ENCODE results near the gene CPEB4.

- TF ChIP-seq GATA2 (IDR thresholded peaks at IDR 0.05; ENCODE audit: low read depth, low read length), result no peak
- TF ChIP-seq GATA3 (IDR thresholded peaks at IDR 0.05; ENCODE audit: low read depth, low read length), result no peak
These were observed 30.0 kb upstream of the CPEB4 start for GRCh38 chr5:173858021-173858669.

Data from SH-SY5Y (cell line).